ENCODE measurements around the gene DCPS. TPM values are rescaled to one million over a fixed set of nuclear protein-coding genes. Genes with fewer than 3 reads are reported as not detected.

Gene DCPS
- total RNA-seq, 1 experiment from 2014 or later = 25.6 TPM

- Histone ChIP-seq H4K20me1 (ENCODE audit: insufficient read depth) (no peaks in the 10 kb centered on the region), H3K27ac (ENCODE audit: low read depth, low read length) (no peak overlapping the region), H3K4me2 (ENCODE audit: low read length) (no peak overlapping the region), H3K36me3 (ENCODE audit: control insufficient read depth in 1 of 2, insufficient read depth in 2 of 2, low read length in 2 of 2) (no peaks in the 10 kb centered on the region), H3K4me1 (ENCODE audit: control insufficient read depth in 1 of 2, insufficient read depth in 2 of 2, low read length in 2 of 2) (peaks cover 0 to 10% of the 10 kb centered on the region in 2 experiments; a peak in 2 of 4 replicates), H2AFZ (ENCODE audit: low read depth, low read length, poor library complexity, severe bottlenecking) (no peak overlapping the region), H3K9ac (ENCODE audit: low read length) (no peak overlapping the region), H3K4me3 (replicated peaks in 1 of 2; ENCODE audit: low read depth in 1 of 2, low read length in 2 of 2) (no peak overlapping the region), H3K27me3 (ENCODE audit: insufficient read depth, low read length) (no peaks in the 10 kb centered on the region), H3K9me2 (ENCODE audit: insufficient read depth) (no peaks in the 10 kb centered on the region), H3K9me3 (ENCODE audit: control insufficient read depth in 1 of 2, insufficient read depth in 1 of 2, low read depth in 1 of 2, low read length in 2 of 2) (no peaks in the 10 kb centered on the region), H3K79me2 (ENCODE audit: insufficient read depth, low read length) (no peaks in the 10 kb centered on the region)
- BruUV-seq (replicated peaks) = no TSS peak
- TF ChIP-seq SRF (IDR thresholded peaks at IDR 0.05; ENCODE audit: low read depth) (no peak), ZNF274 (IDR thresholded peaks at IDR 0.05; ENCODE audit: low read depth, low read length) (no peak), RAD21 (IDR thresholded peaks at IDR 0.05; ENCODE audit: low read depth) (no peak), ZBTB33 (IDR thresholded peaks at IDR 0.05; ENCODE audit: extremely low read depth, insufficient replicate concordance, low read length) (no peak), ATF3 (IDR thresholded peaks at IDR 0.05) (no peak), CTCF (IDR thresholded peaks at IDR 0.05 in 2 of 3, conservative IDR thresholded peaks at IDR 0.05 in 1 of 3; ENCODE audit: borderline replicate concordance in 1 of 3, insufficient read depth in 1 of 3, low read depth in 2 of 3, low read length in 2 of 3) (no peak), FOSL1 (IDR thresholded peaks at IDR 0.05; ENCODE audit: low read depth) (no peak), REST (IDR thresholded peaks at IDR 0.05; ENCODE audit: low read depth) (no peak), EZH2 (IDR thresholded peaks at IDR 0.05) (no peak), EGR1 (IDR thresholded peaks at IDR 0.05; ENCODE audit: low read depth) (no peak), JUND (IDR thresholded peaks at IDR 0.05) (no peak), SIN3A (IDR thresholded peaks at IDR 0.05; ENCODE audit: low read depth) (no peak), POLR2A (IDR thresholded peaks at IDR 0.05; ENCODE audit: borderline replicate concordance, extremely low read depth, insufficient read depth, insufficient read length) (no peak), CEBPB (IDR thresholded peaks at IDR 0.05; ENCODE audit: low read depth) (no peak), MAX (IDR thresholded peaks at IDR 0.05) (no peak), ZFX (IDR thresholded peaks at IDR 0.05) (no peak), POLR2AphosphoS5 (IDR thresholded peaks at IDR 0.05; ENCODE audit: low read depth, low read length) (no peak)
- no peak for ATAC-seq
- CTCF ChIA-PET = no interaction called here
- DNase-seq (ENCODE audit: low read depth, low spot score) = no peak
- intact Hi-C loops (cut with micrococcal nuclease) = no loop called here
- POLR2A ChIA-PET = no interaction called here
- RAD21 ChIA-PET (ENCODE audit: low non-redundant PET in 1 of 2, low total read pairs in 2 of 2, uncharacterized antibody in 2 of 2, unreplicated experiment in 2 of 2) = no interaction called here
Measured at GRCh38 chr11:126329644-126330211, 25.9 kb downstream of the DCPS start.
